HepG2 (cell line): Measurements from ENCODE around the gene ACOT8. TPM values are rescaled to one million over a fixed set of nuclear protein-coding genes. Genes with fewer than 3 reads are reported as not detected.

ENCODE experiments used
- ATAC-seq: fragments of 200-7000 bp; cut with Tn5 transposase; 3 replicates; pipeline ENCODE4 v1.9.1; 2020; ENCODE audit warnings: mild to moderate bottlenecking, moderate library complexity
- BruUV-seq: library from RNA; stranded (reverse); fragments of 400-500 nt; replicated peaks from 2 replicates; lab custom pipeline; 2021; lab: Mats Ljungman, UMichigan
- CTCF ChIA-PET: fragments of 300-600 bp; formaldehyde crosslinking; extraction: SDS; loops from one replicate; lab custom pipeline; 2021; ENCODE audit warnings: low total read pairs, inconsistent platforms, low intra/inter-chr PET ratio; lab: Yijun Ruan, JAX
- POLR2A ChIA-PET: fragments of 350-600 bp; sonication (Branson Sonifier 250); formaldehyde crosslinking; loops from one replicate; lab custom pipeline; 2020; ENCODE audit warnings: antibody characterized with exemption, inconsistent platforms; lab: Yijun Ruan, JAX
- DNase-seq: peaks from one replicate; pipeline ENCODE4 v3.0.0-alpha.2; 2015; ENCODE audit warnings: low spot score
- FAIRE-seq: peaks from 3 replicates; lab custom pipeline; 2011; peaks lifted over from hg19 to GRCh38; lab: Jason Lieb, UNC
- H2AFZ ChIP-seq: one replicate; pipeline ENCODE4 v1.6.1; 2011; ENCODE audit warnings: low read length, inconsistent platforms
- H3K27ac ChIP-seq: fragments of 300-600 bp; 3 replicates; pipeline ENCODE4 v1.8.0; 2011; ENCODE audit warnings: mixed run types, mild to moderate bottlenecking, mixed read lengths, low read length, inconsistent platforms; ENCODE audit not compliant: insufficient read depth; ENCODE audit errors: extremely low read length
- H3K27me3 ChIP-seq, 2 experiments: fragments of 200-600 bp in 1 of 2; 2 replicates in 1 of 2; 3 replicates in 1 of 2; pipeline versions ENCODE4 v1.6.0 to v1.8.0; 2011; ENCODE audit warnings: low read length in 2 of 2, mild to moderate bottlenecking in 2 of 2, moderate library complexity in 2 of 2, inconsistent platforms in 1 of 2; ENCODE audit not compliant: insufficient read depth in 2 of 2, control insufficient read depth in 1 of 2
- H3K36me3 ChIP-seq, 2 experiments: fragments of 200-600 bp in 1 of 2; replicated peaks in 1 of 2; 2 replicates in 1 of 2; 3 replicates in 1 of 2; pipeline versions ENCODE4 v1.5.1 to v1.8.0; 2011; ENCODE audit warnings: low read length in 2 of 2, inconsistent platforms in 1 of 2; ENCODE audit not compliant: insufficient read depth in 2 of 2, control insufficient read depth in 1 of 2
- H3K4me1 ChIP-seq: 2 replicates; pipeline ENCODE4 v1.5.1; 2012; ENCODE audit warnings: low read length, inconsistent platforms; ENCODE audit not compliant: insufficient read depth
- H3K4me2 ChIP-seq: 2 replicates; pipeline ENCODE4 v1.6.0; 2011; ENCODE audit warnings: low read depth, low read length, inconsistent platforms
- H3K4me3 ChIP-seq, 3 experiments: fragments of 200-600 bp in 1 of 3; sonication (generic), shearing (Covaris generic) in 1 of 3; replicated peaks in 1 of 3; 2 replicates each; pipeline ENCODE4 v1.5.1; 2011 to 2016; ENCODE audit warnings: low read length in 3 of 3, inconsistent platforms in 2 of 3, low read depth in 2 of 3, mild to moderate bottlenecking in 2 of 3, control low read depth in 1 of 3, mixed read lengths in 1 of 3; ENCODE audit not compliant: insufficient read depth in 1 of 3
- H3K79me2 ChIP-seq: one replicate; pipeline ENCODE4 v1.6.1; 2011; ENCODE audit warnings: low read length, inconsistent platforms; ENCODE audit not compliant: insufficient read depth
- H3K9ac ChIP-seq: 2 replicates; pipeline ENCODE4 v1.6.0; 2011; ENCODE audit warnings: mild to moderate bottlenecking, low read depth, low read length, inconsistent platforms; ENCODE audit not compliant: insufficient read depth
- H3K9me3 ChIP-seq: 2 replicates; pipeline ENCODE4 v1.5.1; 2012; ENCODE audit warnings: mild to moderate bottlenecking, low read length
- H4K20me1 ChIP-seq: 2 replicates; pipeline ENCODE4 v1.6.0; 2011; ENCODE audit warnings: inconsistent platforms, mild to moderate bottlenecking, low read length, moderate library complexity; ENCODE audit not compliant: insufficient read depth
- AGO2 ChIP-seq: fragments of 200-400 bp; formaldehyde crosslinking; optimal IDR thresholded peaks from 2 replicates; pipeline ENCODE3; 2017; ENCODE audit warnings: mild to moderate bottlenecking, low read depth, low read length, moderate library complexity
- ATF6 ChIP-seq: sonication (generic); formaldehyde crosslinking; conservative IDR thresholded peaks from 2 replicates; pipeline ENCODE4 v1.4.0; 2020; ENCODE audit warnings: missing genetic modification reagents
- CSRNP1 ChIP-seq: sonication (generic); formaldehyde crosslinking; IDR thresholded peaks from 2 replicates; pipeline ENCODE4 v1.8.1; 2023; ENCODE audit warnings: mild to moderate bottlenecking, missing genetic modification reagents
- DMAP1 ChIP-seq: IDR thresholded peaks from 2 replicates; pipeline ENCODE4 v1.6.1; 2016
- DRAP1 ChIP-seq: IDR thresholded peaks from 2 replicates; pipeline ENCODE4 v1.6.1; 2016; ENCODE audit warnings: missing genetic modification reagents, missing compliant biosample characterization
- ETV5 ChIP-seq: IDR thresholded peaks from 2 replicates; pipeline ENCODE4 v1.6.1; 2018; ENCODE audit warnings: missing biosample characterization, missing genetic modification reagents, inconsistent platforms, borderline replicate concordance
- GMEB1 ChIP-seq: sonication (generic); formaldehyde crosslinking; IDR thresholded peaks from 2 replicates; pipeline ENCODE4 v1.5.1; 2020; ENCODE audit warnings: missing genetic modification reagents, mild to moderate bottlenecking, borderline replicate concordance
- KLF15 ChIP-seq: sonication (generic); formaldehyde crosslinking; IDR thresholded peaks from 2 replicates; pipeline ENCODE4 v1.8.1; 2023; ENCODE audit warnings: borderline replicate concordance, mild to moderate bottlenecking, inconsistent platforms, missing genetic modification reagents, mixed read lengths
- NRL ChIP-seq: sonication (generic); formaldehyde crosslinking; IDR thresholded peaks from 2 replicates; pipeline ENCODE4 v1.5.0; 2020; ENCODE audit warnings: missing genetic modification reagents, mild to moderate bottlenecking, moderate library complexity, borderline replicate concordance
- PBX2 ChIP-seq: IDR thresholded peaks from 2 replicates; pipeline ENCODE4 v1.6.1; 2016; ENCODE audit warnings: control low read depth
- RARA ChIP-seq: IDR thresholded peaks from 2 replicates; pipeline ENCODE4 v1.6.1; 2016; ENCODE audit warnings: missing genetic modification reagents, missing compliant biosample characterization
- RBM22 ChIP-seq: fragments of 200-400 bp; formaldehyde crosslinking; optimal IDR thresholded peaks from 2 replicates; pipeline ENCODE3; 2017; ENCODE audit warnings: mild to moderate bottlenecking, low read length, moderate library complexity
- SALL1 ChIP-seq: sonication (generic); formaldehyde crosslinking; IDR thresholded peaks from 2 replicates; pipeline ENCODE4 v1.8.0; 2022; ENCODE audit warnings: mild to moderate bottlenecking, missing genetic modification reagents
- ZBTB26 ChIP-seq: IDR thresholded peaks from 2 replicates; pipeline ENCODE4 v1.6.1; 2016; ENCODE audit warnings: missing compliant biosample characterization, missing genetic modification reagents, borderline replicate concordance
- ZFP36L2 ChIP-seq: sonication (generic); formaldehyde crosslinking; IDR thresholded peaks from 2 replicates; pipeline ENCODE4 v1.4.0; 2020; ENCODE audit warnings: missing genetic modification reagents
- ZMYM3 ChIP-seq: sonication (generic); formaldehyde crosslinking; IDR thresholded peaks from 2 replicates; pipeline ENCODE4 v1.5.1; 2020; ENCODE audit warnings: mild to moderate bottlenecking, missing genetic modification reagents
- ZNF780A ChIP-seq: sonication (generic); formaldehyde crosslinking; IDR thresholded peaks from 2 replicates; pipeline ENCODE4 v1.8.0; 2022; ENCODE audit warnings: mild to moderate bottlenecking, missing genetic modification reagents, moderate library complexity
- whole genome bisulfite sequencing: methylation state at CpG from one replicate; pipeline ENCODE4 v1.1.6; 2017; ENCODE audit warnings: low lambda C conversion rate; 5-methylcytosine and 5-hydroxymethylcytosine counted together
- in situ Hi-C: cut with HindIII; loops from 2 replicates; pipeline ENCODE4 v1.10.0; 2017; ENCODE audit warnings: low pct_unique_long_range_greater_than_20kb; ENCODE audit not compliant: extremely low pct_ligation_motif_present
- intact Hi-C: fragments of 100-400 bp; cut with micrococcal nuclease; formaldehyde crosslinking; loops from one replicate; pipeline ENCODE4 v1.10.0; 2022; ENCODE audit not compliant: unreplicated experiment
- polyA plus RNA-seq, 8 experiments: library from polyadenylated mRNA; depleted of rRNA in 3 of 8; stranded (reverse) in 7 of 8; unstranded in 1 of 8; fragments of >200 nt; fragmentation: Illumina TruSeq in 4 of 8; extraction: Trizol in 4 of 8; gene quantifications; 2 replicates each; pipeline versions ENCODE4 v1.2.1 to v1.2.3, GENCODE V29; 2011 to 2016; ENCODE audit warnings: low read depth in 4 of 8, missing spikeins in 1 of 8, mixed read lengths in 1 of 8; ENCODE audit not compliant: insufficient read depth in 1 of 8
- total RNA-seq, 5 experiments: library from RNA; depleted of rRNA; stranded (reverse); fragments of >200 nt; fragmentation: Illumina TruSeq; extraction: Trizol; gene quantifications; 2 replicates each; pipeline ENCODE4 v1.2.3, GENCODE V29; 2016; ENCODE audit warnings: low read depth in 1 of 5

Gene ACOT8
- total and polyA plus RNA-seq, 2 of the 13 experiments (the other 11 are each of a cell fraction or from before 2014, with no cell fraction given) = 31.4 to 45.5 TPM

- ChIA-PET POLR2A (interaction anchor here (0.9 to 1.7 kb wide), 2 partner anchors 14 to 20 kb away, joined by 3 read pairs; no protein-coding TSS in a partner anchor), CTCF (no interaction called here)
- 96% methylated on average over 14 of the region's 14 CpGs for WGBS
- TF ChIP-seq ZMYM3 (CRISPR knock-in tag) (no peak), ETV5 (CRISPR knock-in tag) (no peak), ZBTB26 (no peak), NRL (CRISPR knock-in tag) (0 out of 2 replicates have a peak, but pooled peaks have one; percentile 23), ZNF780A (no peak), DMAP1 (no peak), CSRNP1 (no peak), DRAP1 (CRISPR knock-in tag) (no peak), ZFP36L2 (CRISPR knock-in tag) (no peak), RARA (no peak), ATF6 (CRISPR knock-in tag) (no peak), GMEB1 (CRISPR knock-in tag) (no peak), KLF15 (CRISPR knock-in tag) (no peak), PBX2 (CRISPR knock-in tag) (no peak), RBM22 (peak; percentile 40), AGO2 (peak; percentile 91), SALL1 (CRISPR knock-in tag) (no peak)
Measured at GRCh38 chr20:45843506-45843905, 13.7 kb downstream of the ACOT8 start.

More at GRCh38 chr20:45843506-45843905, 13.7 kb downstream of the ACOT8 start:
- Histone ChIP-seq H2AFZ (no peak overlapping the region), H3K27ac (no peak overlapping the region), H3K27me3 (no peaks in the 10 kb centered on the region), H3K79me2 (no peaks in the 10 kb centered on the region), H3K4me2 (no peak overlapping the region), H3K4me3 (no peak overlapping the region), H3K36me3 (peaks cover 22 to 44% of the 10 kb centered on the region in 2 experiments), H3K4me1 (peaks cover 4% of the 10 kb centered on the region; the same call in 1 of the 2 replicates), H3K9me3 (no peaks in the 10 kb centered on the region), H3K9ac (no peak overlapping the region), H4K20me1 (no peaks in the 10 kb centered on the region)
- in situ Hi-C loops (no loop called here), intact Hi-C loops (no loop called here)
- no peak; the same call in 1 of the 3 replicates for ATAC-seq
- BruUV-seq = no TSS peak
- DNase-seq = no peak
- no peak for FAIRE-seq
